HG03196 (cell line): ENCODE data around the gene KIAA0040.

ENCODE experiments used
- ATAC-seq: cut with Tn5 transposase; IDR thresholded peaks from one replicate; pipeline ENCODE4 v1.9.1; 2021; ENCODE audit not compliant: unreplicated experiment

The KIAA0040 gene

GRCh38 chr1:175192630-175193526 lies at the start of gene KIAA0040:
Gene KIAA0040 (minus strand): TSS chr1:175192776. CDS start chr1:175161013, 31,763 bp downstream.
- peak; percentile 48 for ATAC-seq

- ATAC-seq: peak; percentile 71
These were observed 44.8 kb upstream of the KIAA0040 start for GRCh38 chr1:175237389-175237788.

- no peak for ATAC-seq
These were observed 42.1 kb upstream of the KIAA0040 start for GRCh38 chr1:175234639-175235038.

GRCh38 chr1:175232335-175232734 lies 39.8 kb upstream of the KIAA0040 start:
- no peak for ATAC-seq

- peak; percentile 13 for ATAC-seq
These were observed 33.2 kb upstream of the KIAA0040 start for GRCh38 chr1:175225805-175226129.

- ATAC-seq: no peak
These were observed 29.8 kb upstream of the KIAA0040 start for GRCh38 chr1:175222296-175222938.

- ATAC-seq: no peak
These were observed 29.1 kb upstream of the KIAA0040 start for GRCh38 chr1:175221557-175222175.

GRCh38 chr1:175220853-175221556 lies 28.4 kb upstream of the KIAA0040 start:
- ATAC-seq: no peak

- no peak for ATAC-seq
These were observed 27.2 kb upstream of the KIAA0040 start for GRCh38 chr1:175219774-175220173.

- ATAC-seq: no peak
These were observed 26.3 kb upstream of the KIAA0040 start for GRCh38 chr1:175218786-175219434.

GRCh38 chr1:175217721-175218531 lies 25.4 kb upstream of the KIAA0040 start:
- no peak for ATAC-seq

- ATAC-seq: no peak
These were observed 23.9 kb upstream of the KIAA0040 start for GRCh38 chr1:175216444-175216843.

- ATAC-seq: no peak
These were observed 19.1 kb upstream of the KIAA0040 start for GRCh38 chr1:175211656-175212055.

GRCh38 chr1:175210744-175211143 lies 18.2 kb upstream of the KIAA0040 start:
- ATAC-seq: no peak

- ATAC-seq: no peak
These were observed 16.9 kb upstream of the KIAA0040 start for GRCh38 chr1:175209493-175209921.

GRCh38 chr1:175208773-175209492 lies 16.4 kb upstream of the KIAA0040 start:
- peak; percentile 90 for ATAC-seq

- no peak for ATAC-seq
These were observed 15.4 kb upstream of the KIAA0040 start for GRCh38 chr1:175207971-175208370.

GRCh38 chr1:175206687-175207086 lies 14.1 kb upstream of the KIAA0040 start:
- ATAC-seq: no peak

GRCh38 chr1:175204330-175204729 lies 11.8 kb upstream of the KIAA0040 start:
- peak; percentile 63 for ATAC-seq
